Stimulated activated CD8-positive, alpha-beta memory T cell treated with anti-CD3 and anti-CD28 coated beads, Interleukin-7, amount 100 ng/mL, for 48 hours (primary cell): Measurements from ENCODE around the gene SRP19.
A peak's percentile ranks its signal among the peaks of the same experiment; 100 is the strongest.
"Not testable (repeated sequence)": the region's sequence is repeated elsewhere in the genome, so short reads cannot be mapped to it uniquely, and the experiment has no call there.

Experiments
- DNase-seq, 2 donors: peaks; one replicate each; pipeline ENCODE4 v3.0.0-alpha.2; 2020; ENCODE audit warnings: low read depth in 1 of 2; ENCODE audit errors: extremely low read depth in 1 of 2

SRP19 gene

GRCh38 chr5:112869948-112870347 lies 8.9 kb downstream of the SRP19 start:
- no peak for DNase-seq

GRCh38 chr5:112870966-112871365 lies 9.9 kb downstream of the SRP19 start:
- DNase-seq = no peak

- no peak for DNase-seq
Measured at GRCh38 chr5:112876362-112876761, 15.3 kb downstream of the SRP19 start.

GRCh38 chr5:112878101-112878500 lies 17.0 kb downstream of the SRP19 start:
- DNase-seq = no peak

- DNase-seq = peak; percentile 13 to 48
Measured at GRCh38 chr5:112878760-112879159, 17.7 kb downstream of the SRP19 start.

GRCh38 chr5:112880219-112880964 lies 19.3 kb downstream of the SRP19 start:
- DNase-seq = no peak

- no peak for DNase-seq
Measured at GRCh38 chr5:112883192-112883591, 22.1 kb downstream of the SRP19 start.

- no peak for DNase-seq
Measured at GRCh38 chr5:112885001-112885400, 23.9 kb downstream of the SRP19 start.

- DNase-seq = no peak
Measured at GRCh38 chr5:112886975-112887374, 25.9 kb downstream of the SRP19 start.

GRCh38 chr5:112892066-112892465 lies 31.0 kb downstream of the SRP19 start:
- not testable (repeated sequence) for DNase-seq

GRCh38 chr5:112892776-112893175 lies 31.7 kb downstream of the SRP19 start:
- no peak for DNase-seq

- DNase-seq = no peak
Measured at GRCh38 chr5:112895682-112896081, 34.6 kb downstream of the SRP19 start.

- DNase-seq = no peak
Measured at GRCh38 chr5:112902561-112902960, 41.5 kb downstream of the SRP19 start.

- not testable (repeated sequence) for DNase-seq
Measured at GRCh38 chr5:112904996-112905395, 43.9 kb downstream of the SRP19 start.

GRCh38 chr5:112906637-112907036 lies 45.5 kb downstream of the SRP19 start:
- DNase-seq = no peak

- no peak for DNase-seq
Measured at GRCh38 chr5:112907166-112907631, 46.1 kb downstream of the SRP19 start.

GRCh38 chr5:112908854-112909253 lies 47.8 kb downstream of the SRP19 start:
- DNase-seq = no peak

- no peak for DNase-seq
Measured at GRCh38 chr5:112910529-112910928, 49.4 kb downstream of the SRP19 start.

- DNase-seq = no peak
Measured at GRCh38 chr5:112914584-112914983, 53.5 kb downstream of the SRP19 start.

- DNase-seq = no peak
Measured at GRCh38 chr5:112915831-112916230, 54.7 kb downstream of the SRP19 start.

- no peak for DNase-seq
Measured at GRCh38 chr5:112917453-112917995, 56.4 kb downstream of the SRP19 start.

GRCh38 chr5:112918136-112918535 lies 57.0 kb downstream of the SRP19 start:
- no peak for DNase-seq

- no peak for DNase-seq
Measured at GRCh38 chr5:112918679-112919078, 57.6 kb downstream of the SRP19 start.
